Right cardiac atrium (tissue), 5 donors: ENCODE data around the gene MYH9. TPM values are rescaled to one million over a fixed set of nuclear protein-coding genes. Genes with fewer than 3 reads are reported as not detected.
"Not testable (repeated sequence)": the region's sequence is repeated elsewhere in the genome, so short reads cannot be mapped to it uniquely, and the experiment has no call there.

ENCODE experiments used
- ATAC-seq, 2 donors: fragments of 200-7000 bp; cut with Tn5 transposase; one replicate each; pipeline versions ENCODE4 v1.8.0 to v1.9.1; 2020; ENCODE audit warnings: moderate library complexity in 2 of 2, mild to moderate bottlenecking in 1 of 2
- DNase-seq, 3 donors: peaks; one replicate each; pipeline ENCODE4 v3.0.0-alpha.2; 2020
- H3K27ac ChIP-seq: one replicate; pipeline ENCODE4 v1.5.1; 2013; ENCODE audit warnings: mild to moderate bottlenecking, low read length, control low read depth, moderate library complexity
- H3K27me3 ChIP-seq: one replicate; pipeline ENCODE4 v1.6.1; 2013; ENCODE audit not compliant: control insufficient read depth, insufficient read depth
- H3K4me1 ChIP-seq: one replicate; pipeline ENCODE4 v1.6.1; 2013; ENCODE audit warnings: low read length; ENCODE audit not compliant: control insufficient read depth, insufficient read depth
- H3K4me3 ChIP-seq: one replicate; pipeline ENCODE4 v1.5.1; 2013; ENCODE audit warnings: low read length, control low read depth
- H3K9me3 ChIP-seq: one replicate; pipeline ENCODE4 v1.6.1; 2013; ENCODE audit warnings: low read length; ENCODE audit not compliant: control insufficient read depth
- WGBS: extraction: QIAGEN DNeasy Blood & Tissue Kit; methylation state at CpG from one replicate; pipeline ENCODE4 v1.1.7; 2013; 5-methylcytosine and 5-hydroxymethylcytosine counted together
- intact Hi-C, 4 donors: fragments of 100-400 bp; cut with DNase I; formaldehyde crosslinking; loops; one replicate each; pipeline versions ENCODE4 v1.11.0 to v1.14.0; 2022 to 2023
- polyA plus RNA-seq: library from polyadenylated mRNA; stranded (reverse); fragments of 200-250 nt; gene quantifications from one replicate; pipeline ENCODE4 v1.2.3, GENCODE V29; 2013
- total RNA-seq, 4 donors: library from RNA; stranded (reverse); fragmentation: NEBNext Ultra II Directional; extraction: Animal tissue kit (Norgen Biotek cat#: 25700); gene quantifications; one replicate each; pipeline ENCODE4 v1.2.1, GENCODE V29; 2021
- donor health status: healthy with polysubstance abuse.
- donor health status: DM: no; HTN: yes; CAD: no.
- donor health status: DM: no; HTN: no; CAD: no.
- donor health status: DM: no; HTN: yes; CAD: no; lungs with severe emphysema.
- donor health status: DM: yes; HTN: yes; CAD: no.

MYH9 gene
- total and polyA plus RNA-seq, 5 donors, result 92.5 to 224 (median 146) TPM

DNA sequence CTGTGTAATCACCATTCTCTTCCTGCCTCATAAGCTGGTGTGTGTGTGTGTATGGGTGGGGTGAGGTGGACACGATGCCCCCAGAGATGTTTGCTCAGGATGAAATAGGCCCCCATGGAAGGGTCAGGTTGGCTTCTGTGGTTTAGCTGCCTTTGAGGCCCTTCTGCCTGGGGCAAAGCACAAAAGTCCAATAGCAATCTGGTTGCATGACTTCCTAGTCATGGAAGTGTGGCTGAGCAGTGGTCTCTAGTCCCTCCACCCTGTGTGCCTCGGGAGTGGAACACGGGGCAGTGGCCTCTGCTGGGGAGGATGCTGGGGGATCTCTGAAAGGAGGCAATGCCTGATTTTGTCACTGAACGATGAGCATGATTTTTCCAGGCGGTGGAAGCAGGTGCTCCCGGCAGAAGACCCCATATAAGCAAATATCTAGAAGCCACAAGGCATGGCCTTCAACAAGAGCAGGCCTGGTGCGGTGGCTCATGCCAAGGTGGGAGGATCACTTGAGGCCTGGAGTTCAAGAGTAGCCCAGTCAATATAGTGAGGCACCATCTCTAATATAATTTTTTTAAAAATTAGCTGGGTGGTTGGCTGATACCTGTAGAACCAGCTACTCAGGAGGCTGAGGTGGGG is 135.7 kb downstream of the MYH9 start:
- H3K4me3 ChIP-seq, H3K27me3 ChIP-seq, DNase-seq, H3K9me3 ChIP-seq, intact Hi-C loops, ATAC-seq, H3K27ac ChIP-seq: not testable (repeated sequence)
- peaks cover 13% of the 10 kb centered on the region for H3K4me1 ChIP-seq
- WGBS, result 91% methylated on average over 7 of the region's 7 CpGs

DNA sequence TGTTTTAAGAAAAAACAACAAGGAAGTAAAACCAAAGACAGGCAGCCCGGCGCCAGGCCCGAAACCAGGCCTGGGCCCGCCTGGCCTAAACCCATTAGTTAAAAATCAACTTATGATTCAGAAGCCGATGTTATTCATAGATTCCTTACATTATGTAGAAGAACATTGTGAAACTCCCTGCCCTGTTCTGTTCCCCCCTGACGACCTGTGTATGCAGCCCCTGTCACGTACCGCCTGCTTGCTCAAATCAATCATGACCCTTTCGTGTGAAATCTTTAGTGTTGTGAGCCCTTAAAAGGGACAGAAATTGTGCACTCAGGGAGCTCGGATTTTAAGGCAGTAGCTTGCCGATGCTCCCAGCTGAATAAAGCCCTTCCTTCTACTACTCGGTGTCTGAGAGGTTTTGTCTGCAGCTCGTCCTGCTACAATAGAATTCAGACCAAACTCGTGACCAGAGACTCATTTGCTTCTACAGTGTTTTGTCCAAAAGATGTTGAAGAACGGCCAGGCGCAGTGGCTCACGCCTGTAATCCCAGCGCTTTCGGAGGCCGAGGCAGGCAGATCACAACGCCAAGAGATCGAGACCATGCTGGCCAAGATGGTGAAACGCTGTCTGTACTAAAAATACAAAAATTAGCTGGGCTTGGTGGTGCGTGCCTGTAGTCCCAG is 137.3 kb downstream of the MYH9 start:
- H3K27ac ChIP-seq, intact Hi-C loops, H3K9me3 ChIP-seq, ATAC-seq, DNase-seq, H3K27me3 ChIP-seq, H3K4me3 ChIP-seq: not testable (repeated sequence)
- H3K4me1 ChIP-seq, result peaks cover 13% of the 10 kb centered on the region
- 93% methylated on average over 24 of the region's 24 CpGs for WGBS

DNA sequence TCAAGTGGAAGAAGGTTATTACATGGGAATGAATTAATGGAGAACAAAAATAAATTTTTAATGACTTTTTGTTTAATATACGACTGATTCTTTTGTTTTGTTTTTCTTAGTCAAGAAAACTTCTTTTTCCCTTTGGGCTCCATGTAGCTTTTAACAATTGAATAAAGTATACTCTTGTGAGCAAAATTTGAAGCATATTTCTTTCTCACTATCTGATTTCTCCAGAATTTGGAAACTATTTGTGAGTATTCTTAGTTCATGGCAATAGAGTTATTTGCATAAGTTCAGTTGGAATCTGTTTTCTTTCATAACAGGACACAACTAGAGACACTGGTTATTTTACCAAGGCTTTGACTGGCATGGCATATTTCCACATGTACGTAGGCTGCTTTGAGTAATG is 138.6 kb downstream of the MYH9 start:
- 92% methylated on average over 2 of the region's 2 CpGs for WGBS
- DNase-seq, result no peak
- Histone ChIP-seq H3K4me1 (peaks cover 12% of the 10 kb centered on the region), H3K27ac (no peak overlapping the region), H3K4me3 (no peak overlapping the region), H3K9me3 (no peaks in the 10 kb centered on the region), H3K27me3 (no peaks in the 10 kb centered on the region)
- intact Hi-C loops, result no loop called here
- ATAC-seq, result no peak

DNA sequence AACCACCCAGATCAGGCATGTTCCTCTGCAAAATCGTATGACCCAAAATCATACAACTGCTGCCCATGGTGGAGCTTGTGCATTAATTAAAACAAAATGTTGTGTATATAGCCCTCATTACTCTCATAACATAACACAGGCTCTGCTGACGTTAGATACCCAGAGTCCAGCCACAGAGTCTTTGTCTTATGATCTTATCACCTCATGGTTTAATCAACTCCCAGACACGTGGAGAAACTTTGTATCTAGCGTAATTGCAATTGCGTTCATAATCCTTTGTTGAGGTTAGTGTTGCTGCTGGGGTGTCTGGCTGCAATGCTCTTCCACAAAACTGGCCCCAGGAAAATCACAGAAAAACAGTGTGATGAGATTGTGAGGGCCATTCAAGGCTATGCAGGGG is 139.8 kb downstream of the MYH9 start:
- Histone ChIP-seq H3K9me3 (no peaks in the 10 kb centered on the region), H3K4me1 (peaks cover 12% of the 10 kb centered on the region), H3K27ac (no peak overlapping the region), H3K27me3 (no peaks in the 10 kb centered on the region), H3K4me3 (no peak overlapping the region)
- DNase-seq, result no peak
- no peak for ATAC-seq
- WGBS, result 79% methylated on average over 5 of the region's 5 CpGs
- intact Hi-C loops, result no loop called here

DNA sequence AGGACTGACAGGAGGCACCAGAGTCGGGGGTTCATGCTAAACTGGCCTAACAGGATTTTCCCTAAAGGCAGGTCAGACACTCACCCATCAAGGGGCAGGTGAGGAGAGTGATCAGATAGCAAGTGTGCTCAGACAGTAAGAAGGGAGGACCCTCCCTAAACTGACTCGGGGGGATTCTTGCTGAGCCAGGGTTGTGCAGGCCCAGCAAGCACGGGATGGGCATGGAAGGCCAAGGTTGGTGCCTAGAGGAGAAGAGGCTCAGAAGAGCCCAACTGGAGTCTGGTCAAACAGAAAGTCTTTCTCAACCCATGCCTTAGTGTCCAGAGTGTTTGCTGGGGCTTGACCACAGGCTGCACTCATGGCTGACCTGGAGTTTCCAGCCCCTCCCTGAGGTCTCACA is 141.0 kb downstream of the MYH9 start:
- ATAC-seq (no peak), DNase-seq (no peak)
- no peaks in the 10 kb centered on the region for H3K9me3 ChIP-seq
- no peak overlapping the region for H3K27ac ChIP-seq
- no peaks in the 10 kb centered on the region for H3K27me3 ChIP-seq
- WGBS, result 89% methylated on average over 3 of the region's 3 CpGs
- intact Hi-C loops, result no loop called here
- H3K4me1 ChIP-seq, result peaks cover 12% of the 10 kb centered on the region
- no peak overlapping the region for H3K4me3 ChIP-seq

DNA sequence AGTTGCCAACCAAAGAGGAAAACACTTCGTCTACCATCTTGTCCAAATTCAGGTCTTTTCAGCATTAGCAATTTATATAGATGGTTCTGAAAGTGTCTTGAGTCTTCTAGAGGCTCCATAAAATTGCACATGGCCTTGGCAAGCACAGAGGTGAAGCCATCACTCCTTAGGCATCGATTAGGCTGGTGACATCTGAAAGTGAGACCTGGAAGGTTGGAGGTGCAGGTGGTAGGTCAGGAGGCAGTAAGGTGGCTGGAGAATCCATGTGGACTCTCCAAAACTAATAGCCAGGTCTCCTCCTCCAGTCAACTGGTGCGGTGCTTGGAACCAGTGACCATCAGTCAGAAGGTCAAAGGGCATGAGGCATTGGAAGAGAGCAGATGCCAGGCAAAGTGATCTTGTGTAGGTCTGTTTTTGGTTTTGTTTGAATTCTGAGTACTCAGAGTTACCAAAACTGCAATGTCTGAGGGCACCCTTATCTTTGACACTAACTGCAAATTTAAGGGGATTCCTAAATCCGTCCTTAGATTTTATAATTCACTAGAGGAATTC is 141.9 kb downstream of the MYH9 start:
- no peaks in the 10 kb centered on the region for H3K27me3 ChIP-seq
- 71% methylated on average over 4 of the region's 4 CpGs for WGBS
- ATAC-seq (no peak), DNase-seq (no peak)
- intact Hi-C loops, result no loop called here
- no peak overlapping the region for H3K27ac ChIP-seq
- peaks cover 12% of the 10 kb centered on the region for H3K4me1 ChIP-seq
- H3K9me3 ChIP-seq, result no peaks in the 10 kb centered on the region
- no peak overlapping the region for H3K4me3 ChIP-seq

DNA sequence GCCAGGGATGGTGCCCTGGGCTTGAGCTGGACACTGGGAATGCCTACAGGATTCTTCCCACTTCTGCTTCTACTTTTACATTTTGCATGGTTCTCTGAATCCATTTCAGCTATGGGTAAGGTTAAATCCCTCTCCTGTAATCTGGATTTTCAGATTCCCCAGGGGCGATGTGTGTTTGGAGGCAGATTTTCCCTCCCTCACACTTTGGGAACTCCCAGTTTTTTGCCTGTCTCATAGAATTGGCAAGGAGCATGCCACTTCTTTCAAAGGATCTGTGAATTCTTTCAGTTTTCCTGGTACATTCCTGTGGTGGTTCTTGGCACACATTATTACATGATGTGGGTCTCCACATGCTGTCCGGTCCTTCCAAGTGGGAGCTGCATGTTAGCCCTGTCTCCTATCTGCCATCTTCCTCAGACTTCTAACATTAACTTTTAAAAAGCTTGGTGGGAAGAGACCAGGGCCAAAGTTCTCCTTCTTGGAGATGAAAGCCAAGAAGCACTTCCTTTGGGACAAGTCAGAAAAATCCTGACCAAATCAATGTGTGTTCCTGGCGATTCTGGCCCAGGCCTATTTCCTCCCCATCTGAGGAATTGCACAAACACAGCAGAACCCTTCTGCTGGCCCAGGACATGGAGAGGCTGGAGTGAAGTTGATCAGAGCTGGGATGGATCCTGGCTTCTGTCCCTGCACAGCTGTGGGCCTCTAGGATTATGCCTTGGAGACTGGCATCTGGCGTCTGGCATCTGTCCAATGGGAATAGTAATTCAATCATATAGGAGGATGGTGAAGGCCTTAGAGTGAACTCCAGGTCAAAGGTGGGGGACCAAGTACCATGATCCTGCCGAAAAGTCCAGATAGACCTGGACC is 143.0 kb downstream of the MYH9 start:
- 62% methylated on average over 5 of the region's 5 CpGs for WGBS
- Histone ChIP-seq H3K4me3 (no peak overlapping the region), H3K27me3 (no peaks in the 10 kb centered on the region), H3K9me3 (no peaks in the 10 kb centered on the region), H3K27ac (peak overlapping the region; percentile 70), H3K4me1 (peaks cover 12% of the 10 kb centered on the region)
- intact Hi-C loops, result loop anchor here in 1 of 4 donors (5.0 kb wide), 1 partner anchor 47 kb away; no protein-coding TSS in a partner anchor
- DNase-seq (peak; percentile 59 to 87 (median 74)), ATAC-seq (peak; percentile 81 to 89)

DNA sequence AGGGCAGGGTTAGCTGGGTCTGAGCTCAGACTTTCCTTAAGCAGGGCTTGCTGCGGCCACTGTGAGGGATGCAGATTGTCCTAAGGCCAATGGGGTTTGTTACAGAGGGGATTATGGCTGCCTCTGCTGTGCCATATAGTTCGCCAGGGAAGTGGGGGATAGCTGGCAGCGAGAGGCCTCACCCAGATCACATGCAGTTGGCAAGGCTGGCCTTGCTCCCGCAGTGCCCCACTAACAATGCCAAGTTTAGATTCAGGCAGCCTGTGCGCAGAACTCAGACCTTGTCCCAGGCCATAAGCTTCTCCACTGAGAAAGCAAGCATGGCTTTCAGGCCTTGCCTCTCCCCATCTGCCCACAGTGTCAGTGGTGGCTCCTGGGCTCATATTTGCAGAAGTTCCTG is 143.8 kb downstream of the MYH9 start:
- 76% methylated on average over 5 of the region's 5 CpGs for WGBS
- Histone ChIP-seq H3K4me1 (peaks cover 12% of the 10 kb centered on the region), H3K4me3 (no peak overlapping the region), H3K27ac (peak overlapping the region; percentile 70), H3K27me3 (no peaks in the 10 kb centered on the region), H3K9me3 (no peaks in the 10 kb centered on the region)
- DNase-seq, result peak in 1 of 3 donors; percentile 69
- no peak for ATAC-seq
- intact Hi-C loops, result loop anchor here in 1 of 4 donors (5.0 kb wide), 1 partner anchor 47 kb away; no protein-coding TSS in a partner anchor

DNA sequence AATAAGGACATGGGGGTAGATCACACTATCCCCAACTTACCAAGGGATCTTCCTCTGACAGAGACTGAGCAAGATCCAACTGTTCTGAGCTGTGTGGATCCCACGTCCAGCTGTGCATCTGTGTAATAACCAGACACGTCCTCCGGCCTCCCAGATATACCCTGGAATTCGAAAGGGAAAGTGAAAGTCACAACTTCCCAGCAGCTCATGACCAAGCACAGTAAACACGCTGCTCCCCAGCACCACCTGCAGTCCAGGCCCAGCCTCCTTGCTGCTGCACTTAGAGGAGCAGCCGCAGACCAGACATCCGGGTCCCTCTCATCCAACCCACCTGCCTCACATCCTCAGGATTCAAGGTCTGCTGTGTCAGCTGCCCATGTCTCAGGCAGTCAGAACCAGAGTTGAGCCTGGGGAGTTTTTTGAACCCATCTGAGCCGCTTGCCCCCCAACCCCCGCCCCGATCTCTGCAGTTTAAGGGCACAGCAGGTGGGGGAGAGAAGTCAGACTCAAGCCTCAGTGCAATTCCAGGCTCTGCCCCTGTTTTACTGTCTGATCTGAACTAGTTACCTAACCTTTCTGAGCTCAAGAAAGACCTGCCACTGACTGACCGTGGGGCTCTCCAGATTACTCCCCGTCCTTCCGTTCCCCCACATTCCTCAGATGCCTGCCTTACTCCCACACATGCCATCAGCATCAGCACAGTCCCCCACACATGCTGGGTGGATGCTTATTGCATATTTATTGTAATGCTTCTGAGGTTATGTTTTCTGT is 148.2 kb downstream of the MYH9 start, which contains the start of gene APOL2:
Gene APOL2 (minus strand): TSS at position 127 of the 771 bp plus-strand sequence. CDS start 6,365 bp downstream, outside the sequence.
- intact Hi-C loops, result loop anchor here in 1 of 4 donors (5.0 kb wide), 1 partner anchor 42 kb away; no protein-coding TSS in a partner anchor
- peak; percentile 97 to 98 for ATAC-seq
- Histone ChIP-seq H3K4me1 (peaks cover 24% of the 10 kb centered on the region), H3K27me3 (no peaks in the 10 kb centered on the region), H3K4me3 (peak within 1 kb of the TSS; percentile 53), H3K9me3 (no peaks in the 10 kb centered on the region), H3K27ac (peak within 1 kb of the TSS; percentile 88)
- 11% methylated on average over 13 of the region's 13 CpGs for WGBS
- peak; percentile 90 to 96 (median 92) for DNase-seq

DNA sequence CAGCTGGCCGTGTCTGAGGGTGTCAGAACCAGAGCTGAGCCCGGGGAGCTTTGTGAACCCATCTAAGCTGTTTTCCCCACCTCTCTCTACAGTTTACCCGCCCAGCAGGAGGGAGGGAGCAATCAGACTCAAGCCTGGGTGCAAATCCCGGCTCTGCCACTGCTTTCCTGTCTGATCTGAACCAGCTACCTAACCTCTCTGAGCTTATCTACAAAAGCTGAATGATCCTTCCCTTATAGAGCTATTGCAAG is 148.7 kb downstream of the MYH9 start:
- 0% methylated on average over 4 of the region's 4 CpGs for WGBS
- Histone ChIP-seq H3K27me3 (no peaks in the 10 kb centered on the region), H3K4me1 (peaks cover 21% of the 10 kb centered on the region), H3K4me3 (peak overlapping the region; percentile 53), H3K9me3 (no peaks in the 10 kb centered on the region), H3K27ac (peak overlapping the region; percentile 88)
- DNase-seq (no peak), ATAC-seq (peak; percentile 19 to 42)
- intact Hi-C loops, result no loop called here
